NT2/D1 (cell line): ENCODE results near the gene OGFOD3.

Experiments used
- DNase-seq: peaks from one replicate; pipeline ENCODE4 v3.0.0-alpha.2; 2011; ENCODE audit warnings: low read depth, low spot score
- H3K27me3 ChIP-seq: 2 replicates; pipeline ENCODE4 v1.6.0; 2011; ENCODE audit warnings: mild to moderate bottlenecking; ENCODE audit not compliant: insufficient read length, insufficient read depth
- H3K36me3 ChIP-seq: 2 replicates; pipeline ENCODE4 v1.6.1; 2011; ENCODE audit warnings: mild to moderate bottlenecking, low read length, mixed read lengths; ENCODE audit not compliant: insufficient read depth, insufficient read length
- H3K4me1 ChIP-seq: 2 replicates; pipeline ENCODE4 v1.5.1; 2011; ENCODE audit not compliant: insufficient read depth, insufficient read length
- H3K4me3 ChIP-seq: 2 replicates; pipeline ENCODE4 v1.5.1; 2011; ENCODE audit warnings: low read depth; ENCODE audit not compliant: insufficient read length
- H3K9ac ChIP-seq: 2 replicates; pipeline ENCODE4 v1.6.0; 2011; ENCODE audit warnings: low read depth; ENCODE audit not compliant: insufficient read length
- H3K9me3 ChIP-seq: 2 replicates; pipeline ENCODE4 v1.5.1; 2011; ENCODE audit warnings: mild to moderate bottlenecking, low read length; ENCODE audit not compliant: insufficient read depth
- SUZ12 ChIP-seq: IDR thresholded peaks from 2 replicates; pipeline ENCODE4 v1.6.1; 2011; ENCODE audit not compliant: insufficient read length, insufficient read depth; ENCODE audit errors: extremely low read depth
- YY1 ChIP-seq: IDR thresholded peaks from 2 replicates; pipeline ENCODE4 v1.6.1; 2011; ENCODE audit not compliant: insufficient read length, insufficient read depth
- ZNF274 ChIP-seq: IDR thresholded peaks from 2 replicates; pipeline ENCODE4 v1.6.1; 2011; ENCODE audit warnings: mild to moderate bottlenecking, low read depth, low read length

Gene OGFOD3

GRCh38 chr17:82435601-82436583 is 17.5 kb upstream of the OGFOD3 start:
- Histone ChIP-seq H3K27me3 (no peaks in the 10 kb centered on the region), H3K9me3 (no peaks in the 10 kb centered on the region), H3K4me1 (peaks cover 18% of the 10 kb centered on the region), H3K36me3 (peaks cover 62% of the 10 kb centered on the region), H3K4me3 (no peak overlapping the region), H3K9ac (no peak overlapping the region)
- TF ChIP-seq ZNF274 (no peak), YY1 (no peak), SUZ12 (no peak)
- no peak for DNase-seq

DNA sequence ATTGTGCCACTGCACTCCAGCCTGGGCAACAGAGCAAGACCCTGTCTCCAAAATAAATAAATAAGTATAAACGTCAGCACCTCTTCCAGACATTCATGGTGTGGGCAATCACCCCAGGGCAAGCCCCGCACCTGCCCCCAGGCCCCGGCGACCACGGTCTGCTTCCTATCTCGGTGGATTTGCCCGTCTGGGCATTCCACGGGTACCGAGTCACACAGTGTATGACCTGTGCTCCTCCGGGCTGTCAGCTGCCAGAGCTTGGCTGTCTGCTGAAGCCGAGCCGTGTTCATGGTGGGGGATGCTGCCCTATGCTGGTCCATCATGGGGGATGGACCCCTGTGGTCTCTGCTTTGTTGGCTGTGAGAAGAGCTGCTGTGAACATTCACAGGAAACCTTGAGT is 16.7 kb upstream of the OGFOD3 start:
- no peak for TF ChIP-seq ZNF274
- TF ChIP-seq YY1 = no peak
- no peak for TF ChIP-seq SUZ12
- DNase-seq = no peak
- Histone ChIP-seq H3K9ac (no peak overlapping the region), H3K9me3 (no peaks in the 10 kb centered on the region), H3K36me3 (peaks cover 59% of the 10 kb centered on the region), H3K4me1 (peaks cover 18% of the 10 kb centered on the region), H3K4me3 (no peak overlapping the region), H3K27me3 (no peaks in the 10 kb centered on the region)

GRCh38 chr17:82434216-82434565 is 15.8 kb upstream of the OGFOD3 start:
- Histone ChIP-seq H3K4me1 (peaks cover 15% of the 10 kb centered on the region), H3K9me3 (no peaks in the 10 kb centered on the region), H3K27me3 (no peaks in the 10 kb centered on the region), H3K36me3 (peaks cover 61% of the 10 kb centered on the region), H3K9ac (no peak overlapping the region), H3K4me3 (no peak overlapping the region)
- no peak for TF ChIP-seq YY1
- DNase-seq = no peak

DNA sequence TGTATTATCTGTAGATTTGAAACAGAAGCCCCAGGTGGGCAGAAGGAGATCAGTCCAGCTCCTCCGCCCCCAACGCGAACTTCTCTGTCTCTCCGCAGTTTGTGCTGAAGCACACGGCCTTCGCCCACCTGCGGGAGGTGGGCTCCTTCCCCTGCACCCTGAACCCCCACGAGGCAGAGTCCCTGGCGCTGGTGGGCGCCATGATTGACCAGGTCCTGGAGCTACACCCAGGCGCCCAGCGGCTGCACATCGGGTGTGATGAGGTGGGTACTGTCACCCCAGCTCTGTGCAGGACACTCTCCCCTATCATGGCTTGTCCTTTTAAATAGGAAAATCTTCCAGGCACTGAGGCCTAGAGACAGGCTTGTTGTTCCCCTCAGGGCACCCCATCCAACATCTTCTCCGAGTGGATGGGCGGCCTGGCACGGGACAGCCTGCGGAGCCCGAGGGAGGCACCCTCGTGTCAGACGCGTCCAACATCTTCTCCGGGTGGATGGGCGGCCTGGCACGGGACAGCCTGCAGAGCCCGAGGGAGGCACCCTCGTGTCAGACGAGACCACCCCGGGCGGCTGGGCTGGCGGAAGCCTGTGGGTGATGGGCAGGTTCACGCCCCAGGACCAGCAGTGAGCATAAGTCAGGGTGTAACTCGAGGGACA is 15.3 kb upstream of the OGFOD3 start:
- DNase-seq = no peak
- Histone ChIP-seq H3K27me3 (no peaks in the 10 kb centered on the region), H3K9me3 (no peaks in the 10 kb centered on the region), H3K36me3 (peaks cover 58% of the 10 kb centered on the region), H3K4me3 (no peak overlapping the region), H3K4me1 (peaks cover 11% of the 10 kb centered on the region), H3K9ac (no peak overlapping the region)
- TF ChIP-seq YY1 = no peak
- no peak for TF ChIP-seq SUZ12
- TF ChIP-seq ZNF274 = no peak

- TF ChIP-seq ZNF274 = no peak
- TF ChIP-seq YY1 = no peak
- TF ChIP-seq SUZ12 = no peak
- H3K4me1 ChIP-seq = peaks cover 11% of the 10 kb centered on the region
Observed at GRCh38 chr17:82432017-82432416, 13.6 kb upstream of the OGFOD3 start.

GRCh38 chr17:82429824-82430223 is 11.4 kb upstream of the OGFOD3 start:
- Histone ChIP-seq H3K4me3 (no peak overlapping the region), H3K9ac (no peak overlapping the region), H3K27me3 (no peaks in the 10 kb centered on the region), H3K36me3 (peaks cover 28% of the 10 kb centered on the region), H3K4me1 (peaks cover 5% of the 10 kb centered on the region), H3K9me3 (no peaks in the 10 kb centered on the region)
- no peak for DNase-seq
- no peak for TF ChIP-seq SUZ12
- no peak for TF ChIP-seq ZNF274
- TF ChIP-seq YY1 = no peak

More at GRCh38 chr17:82432017-82432416, 13.6 kb upstream of the OGFOD3 start:
- no peak overlapping the region for H3K4me3 ChIP-seq
- no peaks in the 10 kb centered on the region for H3K9me3 ChIP-seq
- H3K9ac ChIP-seq = peak overlapping the region; percentile 36
- H3K27me3 ChIP-seq = no peaks in the 10 kb centered on the region
- no peak for DNase-seq
- peaks cover 47% of the 10 kb centered on the region for H3K36me3 ChIP-seq

GRCh38 chr17:82428546-82428945 is 10.2 kb upstream of the OGFOD3 start:
- H3K36me3 ChIP-seq = peaks cover 25% of the 10 kb centered on the region
- H3K4me1 ChIP-seq = peaks cover 7% of the 10 kb centered on the region
- DNase-seq = no peak
- TF ChIP-seq YY1 (no peak), ZNF274 (no peak), SUZ12 (no peak)
- no peaks in the 10 kb centered on the region for H3K27me3 ChIP-seq
- H3K9me3 ChIP-seq = no peaks in the 10 kb centered on the region
- H3K9ac ChIP-seq = no peak overlapping the region
- no peak overlapping the region for H3K4me3 ChIP-seq
